PFSK-1 (cell line): ENCODE data around the gene MYO9A.

Source experiments
- FOXP2 ChIP-seq: optimal IDR thresholded peaks from 2 replicates; pipeline ENCODE3; 2011; ENCODE audit warnings: borderline replicate concordance, control low read depth, inconsistent platforms; ENCODE audit not compliant: insufficient read depth; ENCODE audit errors: extremely low read length, extremely low read depth
- POLR2AphosphoS5 ChIP-seq: IDR thresholded peaks from 2 replicates; pipeline ENCODE4 v1.6.1; 2012; ENCODE audit warnings: low read depth, mild to moderate bottlenecking, control low read depth, low read length, moderate library complexity
- REST ChIP-seq, 2 experiments: IDR thresholded peaks; 2 replicates each; pipeline versions ENCODE4 v1.6.1 to v1.8.0; 2011 to 2012; ENCODE audit warnings: low read depth in 2 of 2, low read length in 2 of 2, control low read depth in 1 of 2, inconsistent platforms in 1 of 2, mild to moderate bottlenecking in 1 of 2, moderate library complexity in 1 of 2; ENCODE audit not compliant: insufficient read depth in 1 of 2
- SIN3A ChIP-seq: IDR thresholded peaks from 2 replicates; pipeline ENCODE4 v1.6.1; 2012; ENCODE audit warnings: mild to moderate bottlenecking, low read length, moderate library complexity, borderline replicate concordance; ENCODE audit not compliant: insufficient read depth
- TAF1 ChIP-seq: IDR thresholded peaks from 2 replicates; pipeline ENCODE4 v1.6.1; 2012; ENCODE audit warnings: low read length, control low read depth, borderline replicate concordance; ENCODE audit not compliant: insufficient read depth

The MYO9A gene

GRCh38 chr15:71841563-71841962 is 276.4 kb downstream of the MYO9A start:
- no peak for TF ChIP-seq FOXP2
- no peak for TF ChIP-seq REST (IDR thresholded peaks at IDR 0.05; ENCODE audit: insufficient read depth in 1 of 2, low read depth in 2 of 2, low read length in 2 of 2)
- no peak for TF ChIP-seq TAF1

- no peak for TF ChIP-seq SIN3A
- no peak for TF ChIP-seq POLR2AphosphoS5
These were observed 287.0 kb downstream of the MYO9A start for GRCh38 chr15:71830981-71831380.

GRCh38 chr15:71826196-71826595 is 291.8 kb downstream of the MYO9A start:
- TF ChIP-seq REST (IDR thresholded peaks at IDR 0.05; ENCODE audit: insufficient read depth in 1 of 2, low read depth in 2 of 2, low read length in 2 of 2) (no peak), SIN3A (no peak), TAF1 (no peak), POLR2AphosphoS5 (no peak), FOXP2 (no peak)

GRCh38 chr15:71825021-71825730 is 292.8 kb downstream of the MYO9A start:
- TF ChIP-seq POLR2AphosphoS5 (no peak), SIN3A (no peak), FOXP2 (no peak), REST (IDR thresholded peaks at IDR 0.05; ENCODE audit: insufficient read depth in 1 of 2, low read depth in 2 of 2, low read length in 2 of 2) (no peak), TAF1 (no peak)

- TF ChIP-seq TAF1 (no peak), POLR2AphosphoS5 (no peak), REST (IDR thresholded peaks at IDR 0.05; ENCODE audit: insufficient read depth in 1 of 2, low read depth in 2 of 2, low read length in 2 of 2) (no peak), FOXP2 (no peak), SIN3A (no peak)
These were observed 294.1 kb downstream of the MYO9A start for GRCh38 chr15:71823801-71824200.
